Neural progenitor cell (in vitro differentiated cells): ENCODE data around the gene PACRG. TPM values are rescaled to one million over a fixed set of nuclear protein-coding genes. Genes with fewer than 3 reads are reported as not detected.

Source experiments
- DNase-seq: peaks from one replicate; pipeline ENCODE4 v3.0.0-alpha.2; 2016; ENCODE audit warnings: low spot score
- H2AFZ ChIP-seq: fragments of 200-600 bp; sonication (generic); replicated peaks from 2 replicates; pipeline ENCODE4 v1.6.1; 2016; ENCODE audit warnings: antibody characterized with exemption
- H3F3A ChIP-seq: fragments of 200-600 bp; sonication (generic); 2 replicates; pipeline ENCODE4 v1.6.1; 2016; ENCODE audit warnings: antibody characterized with exemption, low read depth
- H3K27ac ChIP-seq: fragments of 200-600 bp; sonication (generic); 2 replicates; pipeline ENCODE4 v1.5.1; 2016; ENCODE audit warnings: mild to moderate bottlenecking
- H3K27me3 ChIP-seq: fragments of 200-600 bp; sonication (generic); 2 replicates; pipeline ENCODE4 v1.6.1; 2016; ENCODE audit warnings: mild to moderate bottlenecking, moderate library complexity
- H3K36me3 ChIP-seq: fragments of 200-600 bp; sonication (generic); 2 replicates; pipeline ENCODE4 v1.5.1; 2016
- H3K4me1 ChIP-seq: fragments of 200-600 bp; sonication (generic); 2 replicates; pipeline ENCODE4 v1.6.1; 2016; ENCODE audit warnings: mixed run types
- H3K4me2 ChIP-seq: fragments of 200-600 bp; sonication (generic); 2 replicates; pipeline ENCODE4 v1.6.1; 2016
- H3K4me3 ChIP-seq: fragments of 200-600 bp; sonication (generic); 2 replicates; pipeline ENCODE4 v1.5.1; 2016
- H3K79me2 ChIP-seq: fragments of 200-600 bp; sonication (generic); 2 replicates; pipeline ENCODE4 v1.6.1; 2016; ENCODE audit warnings: low read depth
- H3K9ac ChIP-seq: fragments of 200-600 bp; sonication (generic); 2 replicates; pipeline ENCODE4 v1.6.1; 2016
- H3K9me3 ChIP-seq: fragments of 200-600 bp; sonication (generic); 2 replicates; pipeline ENCODE4 v1.5.1; 2016; ENCODE audit warnings: low read depth
- H4K20me1 ChIP-seq: fragments of 200-600 bp; sonication (generic); 2 replicates; pipeline ENCODE4 v1.6.1; 2016; ENCODE audit warnings: low read depth
- H3K27ac Mint-ChIP-seq: 3 replicates; pipeline ENCODE4 v1.8.0; 2021; ENCODE audit warnings: mixed read lengths
- H3K27me3 Mint-ChIP-seq: 2 replicates; pipeline ENCODE4 v1.8.0; 2022; ENCODE audit warnings: low read depth, mild to moderate bottlenecking, inconsistent platforms, moderate library complexity, mixed read lengths; ENCODE audit not compliant: insufficient read depth
- H3K36me3 Mint-ChIP-seq: 3 replicates; pipeline ENCODE4 v1.8.0; 2021; ENCODE audit warnings: mixed read lengths
- H3K4me1 Mint-ChIP-seq: 3 replicates; pipeline ENCODE4 v1.8.0; 2021; ENCODE audit warnings: mixed read lengths
- H3K4me3 Mint-ChIP-seq: 3 replicates; pipeline ENCODE4 v1.8.0; 2021; ENCODE audit warnings: mild to moderate bottlenecking, moderate library complexity, mixed read lengths
- H3K9me3 Mint-ChIP-seq: 3 replicates; pipeline ENCODE4 v1.8.0; 2020; ENCODE audit warnings: mixed read lengths
- CTCF ChIP-seq: fragments of 200-600 bp; sonication (generic); IDR thresholded peaks from 2 replicates; pipeline ENCODE4 v1.5.1; 2017; ENCODE audit warnings: antibody characterized with exemption, mild to moderate bottlenecking
- EZH2 ChIP-seq: fragments of 200-600 bp; sonication (generic); IDR thresholded peaks from 2 replicates; pipeline ENCODE4 v1.6.1; 2017; ENCODE audit warnings: antibody characterized with exemption, mild to moderate bottlenecking, moderate library complexity
- EZH2phosphoT487 ChIP-seq: fragments of 200-600 bp; sonication (generic); IDR thresholded peaks from 2 replicates; pipeline ENCODE4 v1.6.1; 2017; ENCODE audit warnings: antibody characterized with exemption
- total RNA-seq: library from RNA; depleted of rRNA; stranded (reverse); fragments of >200 nt; gene quantifications from 2 replicates; pipeline ENCODE4 v1.2.3, GENCODE V29; 2015; ENCODE audit warnings: low replicate concordance

Gene PACRG
- total RNA-seq, 1 donor from 2014 or later = 0.30 TPM

- H3K27ac ChIP-seq = no peak overlapping the region
- no peaks in the 10 kb centered on the region for H4K20me1 ChIP-seq
- no peak overlapping the region for H3K27ac Mint-ChIP-seq
- peaks cover 4% of the 10 kb centered on the region for H3K9me3 Mint-ChIP-seq
- no peak overlapping the region for H3K4me3 ChIP-seq
- H3K36me3 ChIP-seq = no peaks in the 10 kb centered on the region
- H3K79me2 ChIP-seq = no peaks in the 10 kb centered on the region
- TF ChIP-seq EZH2 = no peak
- no peak for TF ChIP-seq CTCF
- no peak for TF ChIP-seq EZH2phosphoT487
- no peak overlapping the region for H3K9ac ChIP-seq
- H3K27me3 ChIP-seq = no peaks in the 10 kb centered on the region
- no peak for DNase-seq
- H3K4me1 Mint-ChIP-seq = peaks cover 4% of the 10 kb centered on the region
- no peaks in the 10 kb centered on the region for H3K9me3 ChIP-seq
- H3F3A ChIP-seq = peaks cover 9% of the 10 kb centered on the region
- H2AFZ ChIP-seq = no peak overlapping the region
- H3K36me3 Mint-ChIP-seq = peaks cover 1% of the 10 kb centered on the region
- H3K4me3 Mint-ChIP-seq = no peak overlapping the region
- peaks cover 9% of the 10 kb centered on the region for H3K4me1 ChIP-seq
- H3K27me3 Mint-ChIP-seq = no peaks in the 10 kb centered on the region
- no peak overlapping the region for H3K4me2 ChIP-seq
These were observed 42.4 kb downstream of the PACRG start for GRCh38 chr6:162770136-162770535.

- H3K27me3 Mint-ChIP-seq = no peaks in the 10 kb centered on the region
- H3K4me2 ChIP-seq = no peak overlapping the region
- H3F3A ChIP-seq = peaks cover 9% of the 10 kb centered on the region
- peaks cover 4% of the 10 kb centered on the region for H3K4me1 Mint-ChIP-seq
- peaks cover 4% of the 10 kb centered on the region for H3K9me3 Mint-ChIP-seq
- DNase-seq = no peak
- H2AFZ ChIP-seq = no peak overlapping the region
- no peak overlapping the region for H3K4me3 ChIP-seq
- H3K9me3 ChIP-seq = no peaks in the 10 kb centered on the region
- no peaks in the 10 kb centered on the region for H3K27me3 ChIP-seq
- peaks cover 9% of the 10 kb centered on the region for H3K4me1 ChIP-seq
- no peak overlapping the region for H3K27ac ChIP-seq
- H3K9ac ChIP-seq = no peak overlapping the region
- H4K20me1 ChIP-seq = no peaks in the 10 kb centered on the region
- H3K36me3 Mint-ChIP-seq = peaks cover 1% of the 10 kb centered on the region
- H3K79me2 ChIP-seq = no peaks in the 10 kb centered on the region
- H3K4me3 Mint-ChIP-seq = no peak overlapping the region
- no peak for TF ChIP-seq CTCF
- TF ChIP-seq EZH2 = no peak
- no peak for TF ChIP-seq EZH2phosphoT487
- no peak overlapping the region for H3K27ac Mint-ChIP-seq
- H3K36me3 ChIP-seq = no peaks in the 10 kb centered on the region
These were observed 43.2 kb downstream of the PACRG start for GRCh38 chr6:162770955-162771354.

- no peak overlapping the region for H2AFZ ChIP-seq
- Mint-ChIP-seq H3K36me3 (peaks cover 1% of the 10 kb centered on the region), H3K4me3 (no peak overlapping the region), H3K4me1 (peaks cover 4% of the 10 kb centered on the region), H3K9me3 (peaks cover 2% of the 10 kb centered on the region), H3K27ac (no peak overlapping the region), H3K27me3 (no peaks in the 10 kb centered on the region)
- H4K20me1 ChIP-seq = no peaks in the 10 kb centered on the region
- peak; percentile 64 for DNase-seq
- no peaks in the 10 kb centered on the region for H3K36me3 ChIP-seq
- no peak for TF ChIP-seq CTCF
- TF ChIP-seq EZH2 = no peak
- no peak for TF ChIP-seq EZH2phosphoT487
- peaks cover 9% of the 10 kb centered on the region for H3F3A ChIP-seq
- no peaks in the 10 kb centered on the region for H3K9me3 ChIP-seq
- no peak overlapping the region for H3K4me3 ChIP-seq
- H3K4me1 ChIP-seq = peaks cover 15% of the 10 kb centered on the region
- H3K27me3 ChIP-seq = no peaks in the 10 kb centered on the region
- H3K9ac ChIP-seq = no peak overlapping the region
- peak overlapping the region; percentile 27 for H3K4me2 ChIP-seq
- H3K79me2 ChIP-seq = no peaks in the 10 kb centered on the region
- H3K27ac ChIP-seq = peak overlapping the region; percentile 0
These were observed 44.7 kb downstream of the PACRG start for GRCh38 chr6:162772466-162772865.
